ENCODE results near the gene OLFML2A. TPM values are rescaled to one million over a fixed set of nuclear protein-coding genes. Genes with fewer than 3 reads are reported as not detected.

OLFML2A gene
- total RNA-seq, 1 donor from 2014 or later: 7.0 TPM

DNA sequence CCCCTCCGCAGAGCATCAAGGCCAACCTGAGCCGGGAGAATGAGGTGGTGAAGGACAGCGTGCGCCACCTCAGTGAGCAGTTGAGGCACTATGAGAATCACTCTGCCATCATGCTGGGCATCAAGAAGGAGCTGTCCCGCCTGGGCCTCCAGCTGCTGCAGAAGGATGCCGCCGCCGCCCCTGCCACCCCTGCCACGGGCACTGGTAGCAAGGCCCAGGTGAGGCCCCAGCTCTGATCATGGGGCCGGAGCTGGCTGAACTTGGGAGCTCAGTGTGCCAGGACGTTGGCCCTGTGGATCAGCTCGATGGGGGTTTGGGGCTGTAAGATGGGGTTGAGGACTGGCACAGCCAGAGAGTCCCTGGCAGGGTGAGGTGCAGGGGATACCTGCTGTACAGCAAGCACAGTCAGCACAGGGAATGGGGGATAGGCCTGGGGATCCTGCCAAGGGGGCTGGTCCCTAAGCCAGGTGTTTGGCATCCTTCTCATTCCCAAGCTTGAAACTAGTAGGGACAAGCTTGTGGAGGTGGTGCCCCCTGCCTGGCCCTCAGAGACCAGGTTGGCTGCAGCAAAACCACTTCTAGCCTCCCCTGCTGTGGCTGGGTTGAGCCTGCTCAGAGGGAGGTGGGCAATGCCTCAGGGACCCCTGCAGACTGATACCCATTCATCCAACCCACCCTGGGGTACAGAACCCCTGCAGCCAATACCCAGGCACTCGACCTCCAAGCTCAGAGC lies 22.5 kb downstream of the OLFML2A start:
- no peak for DNase-seq (ENCODE audit: low read depth)
- TF ChIP-seq, protein P1, sequence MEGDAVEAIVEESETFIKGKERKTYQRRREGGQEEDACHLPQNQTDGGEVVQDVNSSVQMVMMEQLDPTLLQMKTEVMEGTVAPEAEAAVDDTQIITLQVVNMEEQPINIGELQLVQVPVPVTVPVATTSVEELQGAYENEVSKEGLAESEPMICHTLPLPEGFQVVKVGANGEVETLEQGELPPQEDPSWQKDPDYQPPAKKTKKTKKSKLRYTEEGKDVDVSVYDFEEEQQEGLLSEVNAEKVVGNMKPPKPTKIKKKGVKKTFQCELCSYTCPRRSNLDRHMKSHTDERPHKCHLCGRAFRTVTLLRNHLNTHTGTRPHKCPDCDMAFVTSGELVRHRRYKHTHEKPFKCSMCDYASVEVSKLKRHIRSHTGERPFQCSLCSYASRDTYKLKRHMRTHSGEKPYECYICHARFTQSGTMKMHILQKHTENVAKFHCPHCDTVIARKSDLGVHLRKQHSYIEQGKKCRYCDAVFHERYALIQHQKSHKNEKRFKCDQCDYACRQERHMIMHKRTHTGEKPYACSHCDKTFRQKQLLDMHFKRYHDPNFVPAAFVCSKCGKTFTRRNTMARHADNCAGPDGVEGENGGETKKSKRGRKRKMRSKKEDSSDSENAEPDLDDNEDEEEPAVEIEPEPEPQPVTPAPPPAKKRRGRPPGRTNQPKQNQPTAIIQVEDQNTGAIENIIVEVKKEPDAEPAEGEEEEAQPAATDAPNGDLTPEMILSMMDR (IDR thresholded peaks at IDR 0.05; ENCODE audit: insufficient read depth, low read length, poor library complexity, severe bottlenecking): no peak
- H3K4me3 ChIP-seq (ENCODE audit: low read depth, low read length): no peak overlapping the region
- no peaks in the 10 kb centered on the region for H3K27me3 ChIP-seq (ENCODE audit: control insufficient read depth, insufficient read depth, low read length)
- no peaks in the 10 kb centered on the region for H3K36me3 ChIP-seq (ENCODE audit: control insufficient read depth, insufficient read depth, low read length)

DNA sequence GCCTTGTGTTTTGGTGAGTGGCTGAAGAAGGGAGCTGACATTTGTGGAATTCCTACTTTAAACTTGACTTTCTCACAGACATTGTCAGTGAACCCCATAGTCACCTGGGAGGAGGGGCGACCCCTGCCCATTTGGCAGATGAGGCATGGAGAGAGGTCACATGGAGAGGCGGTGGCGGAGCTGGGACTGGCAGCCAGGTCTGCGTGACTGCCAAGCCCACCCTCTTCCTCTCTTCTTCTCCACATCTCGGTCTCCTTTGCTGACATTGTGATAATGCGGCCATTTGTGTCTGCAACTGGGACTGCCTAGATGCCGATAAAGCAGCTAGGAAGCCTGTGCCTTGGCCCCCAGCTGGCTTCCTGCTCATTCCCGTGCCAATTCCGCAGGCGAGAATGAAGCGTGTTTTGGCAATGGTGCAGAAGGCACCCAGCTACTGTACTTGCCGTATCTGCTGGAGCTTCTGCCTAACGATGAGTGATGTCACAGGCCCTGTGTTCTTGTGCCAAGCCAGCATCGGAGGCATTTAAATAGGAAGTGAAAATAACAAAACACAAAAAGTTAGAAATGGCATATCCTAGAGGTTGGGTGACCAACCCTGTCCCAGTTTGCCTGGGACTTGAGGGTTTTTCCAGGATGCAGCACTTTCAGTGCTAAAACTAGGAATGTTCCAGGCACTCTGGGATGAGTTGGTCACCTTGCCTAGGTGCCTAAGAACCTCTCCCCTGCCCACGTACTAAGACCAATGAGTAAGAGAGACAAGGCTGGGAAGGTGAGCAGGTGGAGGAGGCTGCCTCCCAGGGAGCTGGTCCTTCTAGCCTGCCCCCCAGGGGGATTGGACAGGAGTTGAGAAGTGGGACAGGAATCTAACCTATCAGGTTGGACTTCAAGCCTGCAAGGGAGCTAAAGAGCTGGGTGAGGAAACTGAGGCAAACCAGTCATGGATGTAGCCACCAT lies 23.6 kb downstream of the OLFML2A start:
- H3K36me3 ChIP-seq (ENCODE audit: control insufficient read depth, insufficient read depth, low read length): no peaks in the 10 kb centered on the region
- TF ChIP-seq, protein P1 (IDR thresholded peaks at IDR 0.05; ENCODE audit: insufficient read depth, low read length, poor library complexity, severe bottlenecking): no peak
- DNase-seq (ENCODE audit: low read depth): no peak
- H3K4me3 ChIP-seq (ENCODE audit: low read depth, low read length): no peak overlapping the region
- no peaks in the 10 kb centered on the region for H3K27me3 ChIP-seq (ENCODE audit: control insufficient read depth, insufficient read depth, low read length)

GRCh38 chr9:124801356-124801755 lies 24.4 kb downstream of the OLFML2A start:
- TF ChIP-seq, protein P1 (IDR thresholded peaks at IDR 0.05; ENCODE audit: insufficient read depth, low read length, poor library complexity, severe bottlenecking): no peak
- H3K4me3 ChIP-seq (ENCODE audit: low read depth, low read length): no peak overlapping the region
- no peaks in the 10 kb centered on the region for H3K36me3 ChIP-seq (ENCODE audit: control insufficient read depth, insufficient read depth, low read length)
- no peak for DNase-seq (ENCODE audit: low read depth)
- H3K27me3 ChIP-seq (ENCODE audit: control insufficient read depth, insufficient read depth, low read length): no peaks in the 10 kb centered on the region

DNA sequence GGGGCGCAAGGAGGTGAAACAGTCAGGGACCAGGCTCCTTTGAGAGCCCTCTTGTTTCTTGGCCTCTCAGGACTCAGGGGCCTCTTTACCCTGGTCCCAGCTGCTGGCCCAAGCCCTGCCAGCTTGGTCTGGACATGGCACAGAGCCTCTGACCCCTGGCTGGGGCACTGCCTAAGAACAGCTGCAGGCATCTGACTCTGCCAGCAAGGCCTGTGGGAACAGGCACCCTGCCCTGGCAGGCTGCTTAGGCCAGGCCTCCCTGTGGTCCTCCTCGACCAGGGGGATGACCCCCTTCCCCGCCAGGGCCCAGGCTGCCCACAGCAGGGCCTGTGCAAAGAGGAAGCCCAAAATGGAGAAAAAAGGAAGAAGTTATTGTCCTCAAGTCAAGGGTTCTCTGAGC lies 25.5 kb downstream of the OLFML2A start:
- no peak for DNase-seq (ENCODE audit: low read depth)
- TF ChIP-seq, protein P1 (IDR thresholded peaks at IDR 0.05; ENCODE audit: insufficient read depth, low read length, poor library complexity, severe bottlenecking): no peak
- Histone ChIP-seq H3K4me3 (ENCODE audit: low read depth, low read length) (no peak overlapping the region), H3K36me3 (ENCODE audit: control insufficient read depth, insufficient read depth, low read length) (no peaks in the 10 kb centered on the region), H3K27me3 (ENCODE audit: control insufficient read depth, insufficient read depth, low read length) (no peaks in the 10 kb centered on the region)

DNA sequence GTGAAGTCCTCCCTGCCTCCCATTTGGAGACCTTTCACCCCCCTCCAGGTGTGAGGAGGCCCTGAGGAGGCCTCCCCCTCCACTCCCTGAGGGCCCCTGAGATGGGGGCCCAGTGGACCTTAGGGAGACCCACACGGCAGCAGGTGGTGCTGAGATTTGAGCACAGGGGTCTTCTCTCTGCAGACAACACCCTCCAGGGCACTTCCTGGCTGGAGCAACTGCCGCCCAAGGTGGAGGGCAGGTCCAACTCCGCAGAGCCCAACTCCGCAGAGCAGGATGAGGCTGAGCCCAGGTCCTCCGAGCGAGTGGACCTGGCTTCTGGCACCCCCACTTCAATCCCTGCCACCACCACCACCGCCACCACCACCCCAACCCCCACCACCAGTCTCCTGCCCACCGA lies 27.0 kb downstream of the OLFML2A start:
- TF ChIP-seq, protein P1 (IDR thresholded peaks at IDR 0.05; ENCODE audit: insufficient read depth, low read length, poor library complexity, severe bottlenecking): no peak
- H3K36me3 ChIP-seq (ENCODE audit: control insufficient read depth, insufficient read depth, low read length): no peaks in the 10 kb centered on the region
- H3K27me3 ChIP-seq (ENCODE audit: control insufficient read depth, insufficient read depth, low read length): no peaks in the 10 kb centered on the region
- DNase-seq (ENCODE audit: low read depth): no peak
- H3K4me3 ChIP-seq (ENCODE audit: low read depth, low read length): no peak overlapping the region
